ENCODE data around the gene FAM98C.

DNA sequence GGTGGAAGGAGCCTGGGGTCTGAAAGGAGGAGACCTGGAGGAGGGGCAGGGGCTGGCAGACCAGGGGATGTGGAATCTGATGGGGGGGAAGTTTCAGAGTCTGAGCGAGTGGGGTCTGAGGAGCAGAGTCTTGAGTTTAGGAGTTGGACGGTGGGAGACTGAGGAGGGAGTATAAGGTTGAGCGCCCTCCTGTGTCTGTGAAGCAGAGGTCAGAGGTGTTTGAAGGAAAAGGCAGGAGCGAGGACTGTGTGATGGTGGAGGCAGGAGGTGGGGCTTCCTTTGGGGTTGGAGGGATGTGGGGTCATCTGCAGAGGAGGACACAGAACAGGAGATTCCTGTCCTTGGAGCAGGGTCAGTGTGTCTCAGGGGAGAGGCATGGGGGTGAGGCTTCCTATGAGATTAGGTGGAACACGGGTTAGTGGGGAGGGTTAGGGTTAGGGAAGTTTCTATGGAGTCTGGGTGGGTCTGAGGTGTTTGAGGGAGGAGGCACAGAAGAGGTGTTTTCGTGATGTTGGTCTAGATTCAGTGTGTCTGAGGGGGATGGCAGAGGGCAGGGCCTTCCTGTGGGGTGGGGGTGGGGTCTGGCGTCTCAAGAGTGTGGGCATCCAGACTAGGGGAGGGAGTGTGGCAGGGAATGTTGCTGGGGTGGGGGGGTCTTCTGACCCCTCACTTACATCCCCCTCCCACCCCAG is 38.9 kb downstream of the FAM98C start:
- TF ChIP-seq, protein P1, sequence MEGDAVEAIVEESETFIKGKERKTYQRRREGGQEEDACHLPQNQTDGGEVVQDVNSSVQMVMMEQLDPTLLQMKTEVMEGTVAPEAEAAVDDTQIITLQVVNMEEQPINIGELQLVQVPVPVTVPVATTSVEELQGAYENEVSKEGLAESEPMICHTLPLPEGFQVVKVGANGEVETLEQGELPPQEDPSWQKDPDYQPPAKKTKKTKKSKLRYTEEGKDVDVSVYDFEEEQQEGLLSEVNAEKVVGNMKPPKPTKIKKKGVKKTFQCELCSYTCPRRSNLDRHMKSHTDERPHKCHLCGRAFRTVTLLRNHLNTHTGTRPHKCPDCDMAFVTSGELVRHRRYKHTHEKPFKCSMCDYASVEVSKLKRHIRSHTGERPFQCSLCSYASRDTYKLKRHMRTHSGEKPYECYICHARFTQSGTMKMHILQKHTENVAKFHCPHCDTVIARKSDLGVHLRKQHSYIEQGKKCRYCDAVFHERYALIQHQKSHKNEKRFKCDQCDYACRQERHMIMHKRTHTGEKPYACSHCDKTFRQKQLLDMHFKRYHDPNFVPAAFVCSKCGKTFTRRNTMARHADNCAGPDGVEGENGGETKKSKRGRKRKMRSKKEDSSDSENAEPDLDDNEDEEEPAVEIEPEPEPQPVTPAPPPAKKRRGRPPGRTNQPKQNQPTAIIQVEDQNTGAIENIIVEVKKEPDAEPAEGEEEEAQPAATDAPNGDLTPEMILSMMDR (IDR thresholded peaks at IDR 0.05; ENCODE audit: low read depth, low read length): peak; percentile 73
- no peak for TF ChIP-seq EZH2phosphoT487 (IDR thresholded peaks at IDR 0.05; ENCODE audit: low read depth)

Data from OCI-LY3 (cell line).